Adipose tissue (tissue), 3 donors: ENCODE results near the gene METTL22. TPM values are rescaled to one million over a fixed set of nuclear protein-coding genes. Genes with fewer than 3 reads are reported as not detected.
"Not testable (repeated sequence)": the region's sequence is repeated elsewhere in the genome, so short reads cannot be mapped to it uniquely, and the experiment has no call there.

Source experiments
- H3K27ac ChIP-seq: one replicate; pipeline ENCODE4 v1.5.1; 2013; ENCODE audit warnings: low read depth, low read length
- WGBS, 3 donors: extraction: QIAGEN DNeasy Blood & Tissue Kit; methylation state at CpG; one replicate each; pipeline ENCODE4 v1.1.7; 2013; 5-methylcytosine and 5-hydroxymethylcytosine counted together
- polyA plus RNA-seq, 3 donors: library from polyadenylated mRNA; stranded (reverse); fragments of 200-250 nt; gene quantifications; one replicate each; pipeline ENCODE4 v1.2.3, GENCODE V29; 2013
- donor health status: healthy with polysubstance abuse.
- donor health status: Bipolar disorder and iron deficiency.
- donor health status: healthy.

METTL22 gene
- polyA plus RNA-seq, 3 donors: 12.6 to 21.9 (median 21.6) TPM

- H3K27ac ChIP-seq: no peak overlapping the region
- WGBS, 3 donors: 77 to 91% (median 89%) methylated on average over 4 of the region's 4 CpGs
Observed at GRCh38 chr16:8648877-8649276, 27.4 kb downstream of the METTL22 start.

- WGBS, 3 donors: 77 to 80% (median 77%) methylated on average over 8 of the region's 8 CpGs
- H3K27ac ChIP-seq: no peak overlapping the region
Observed at GRCh38 chr16:8649829-8650554, 28.5 kb downstream of the METTL22 start.

GRCh38 chr16:8651958-8652357, 30.5 kb downstream of the METTL22 start:
- not testable (repeated sequence) for H3K27ac ChIP-seq
- 63 to 66% (median 65%) methylated on average over 6 to 7 of the region's 7 CpGs for WGBS, 3 donors

GRCh38 chr16:8655184-8655717, 33.8 kb downstream of the METTL22 start:
- WGBS, 3 donors: 83 to 95% (median 89%) methylated on average over 1 of the region's 1 CpG

GRCh38 chr16:8656376-8656775, 34.9 kb downstream of the METTL22 start:
- H3K27ac ChIP-seq: no peak overlapping the region
- 46 to 56% (median 51%) methylated on average over 3 of the region's 3 CpGs for WGBS, 3 donors

More at GRCh38 chr16:8655184-8655717, 33.8 kb downstream of the METTL22 start:
- H3K27ac ChIP-seq: no peak overlapping the region

GRCh38 chr16:8660841-8661301, 39.4 kb downstream of the METTL22 start:
- no peak overlapping the region for H3K27ac ChIP-seq
- 16 to 35% (median 33%) methylated on average over 13 of the region's 13 CpGs for WGBS, 3 donors

- 76 to 89% (median 78%) methylated on average over 5 of the region's 5 CpGs for WGBS, 3 donors
Observed at GRCh38 chr16:8661703-8662102, 40.2 kb downstream of the METTL22 start.

GRCh38 chr16:8663192-8664089, 41.9 kb downstream of the METTL22 start:
- H3K27ac ChIP-seq: no peak overlapping the region
- 87 to 91% (median 91%) methylated on average over 8 to 9 of the region's 9 CpGs for WGBS, 3 donors

More at GRCh38 chr16:8661703-8662102, 40.2 kb downstream of the METTL22 start:
- H3K27ac ChIP-seq: no peak overlapping the region

GRCh38 chr16:8665529-8665928, 44.0 kb downstream of the METTL22 start:
- WGBS, 3 donors: 83 to 90% (median 88%) methylated on average over 6 of the region's 6 CpGs
- no peak overlapping the region for H3K27ac ChIP-seq

GRCh38 chr16:8667492-8667891, 46.0 kb downstream of the METTL22 start:
- no peak overlapping the region for H3K27ac ChIP-seq
- 95 to 98% (median 98%) methylated on average over 3 of the region's 3 CpGs for WGBS, 3 donors

GRCh38 chr16:8668113-8668512, 46.6 kb downstream of the METTL22 start:
- WGBS, 3 donors: 90 to 94% (median 91%) methylated on average over 5 of the region's 5 CpGs

GRCh38 chr16:8669481-8669880, 48.0 kb downstream of the METTL22 start:
- WGBS, 3 donors: 71 to 97% (median 91%) methylated on average over 1 of the region's 1 CpG

More at GRCh38 chr16:8668113-8668512, 46.6 kb downstream of the METTL22 start:
- no peak overlapping the region for H3K27ac ChIP-seq

GRCh38 chr16:8670014-8670560, 48.6 kb downstream of the METTL22 start:
- 89 to 100% (median 93%) methylated on average over 1 of the region's 1 CpG for WGBS, 3 donors
- H3K27ac ChIP-seq: no peak overlapping the region

More at GRCh38 chr16:8669481-8669880, 48.0 kb downstream of the METTL22 start:
- H3K27ac ChIP-seq: no peak overlapping the region

GRCh38 chr16:8673611-8674412, 52.3 kb downstream of the METTL22 start:
- no peak overlapping the region for H3K27ac ChIP-seq
- WGBS, 3 donors: 12 to 21% (median 19%) methylated on average over 24 of the region's 24 CpGs

- no peak within 1 kb of the TSS for H3K27ac ChIP-seq
- 1 to 3% (median 1%) methylated on average over 49 of the region's 49 CpGs for WGBS, 3 donors
Observed at GRCh38 chr16:8674413-8675022, 53.0 kb downstream of the METTL22 start, which contains the start of gene ABAT. Gene ABAT (plus strand): TSS chr16:8674617. CDS start chr16:8735740, 61,123 bp downstream.

GRCh38 chr16:8675183-8676159, 54.0 kb downstream of the METTL22 start:
- 45 to 76% (median 69%) methylated on average over 13 of the region's 13 CpGs for WGBS, 3 donors

More at GRCh38 chr16:8675183-8676159, 54.0 kb downstream of the METTL22 start:
- no peak overlapping the region for H3K27ac ChIP-seq
